HFF-Myc (cell line): ENCODE measurements around the gene PRODH2.
A peak's percentile ranks its signal among the peaks of the same experiment; 100 is the strongest.

ENCODE experiments used
- DNase-seq: peaks from one replicate; pipeline ENCODE4 v3.0.0-alpha.2; 2011; ENCODE audit warnings: low read depth; ENCODE audit errors: extremely low read depth
- H3K4me3 ChIP-seq: replicated peaks from 2 replicates; pipeline ENCODE4 v1.5.1; 2011; ENCODE audit warnings: low read depth, mild to moderate bottlenecking, control low read depth, low read length
- CTCF ChIP-seq: IDR thresholded peaks from 2 replicates; pipeline ENCODE4 v1.5.1; 2012; ENCODE audit warnings: mild to moderate bottlenecking, low read depth, low read length, control low read depth; ENCODE audit errors: missing control alignments

The PRODH2 gene

GRCh38 chr19:35760711-35761349 is 51.8 kb downstream of the PRODH2 start:
- DNase-seq = no peak
- no peak overlapping the region for H3K4me3 ChIP-seq
- TF ChIP-seq CTCF = no peak

GRCh38 chr19:35759697-35760096 is 52.9 kb downstream of the PRODH2 start:
- no peak for TF ChIP-seq CTCF
- peak overlapping the region; percentile 97; the same call in 1 of the 2 replicates for H3K4me3 ChIP-seq
- no peak for DNase-seq

GRCh38 chr19:35757749-35758608 is 54.7 kb downstream of the PRODH2 start, which contains the start of gene PROSER3:
TSS of gene PROSER3 (plus strand) at chr19:35758176. CDS start at chr19:35758216, 40 bp downstream.
- peak; percentile 100 for DNase-seq
- no peak for TF ChIP-seq CTCF

GRCh38 chr19:35757231-35757748 is 55.4 kb downstream of the PRODH2 start:
- TF ChIP-seq CTCF = no peak
- peak overlapping the region; percentile 97 for H3K4me3 ChIP-seq
- no peak for DNase-seq

More at GRCh38 chr19:35757749-35758608, 54.7 kb downstream of the PRODH2 start, which contains the start of gene PROSER3:
- H3K4me3 ChIP-seq = peak within 1 kb of the TSS; percentile 97

- H3K4me3 ChIP-seq = peak within 1 kb of the TSS; percentile 97
- DNase-seq = no peak
- TF ChIP-seq CTCF = no peak
Observed at GRCh38 chr19:35756377-35757230, 56.0 kb downstream of the PRODH2 start, which contains the start of gene HSPB6. TSS of gene HSPB6 (minus strand) at chr19:35757029. CDS start at chr19:35757008, 21 bp downstream.
